ENCODE measurements around the gene COLEC11. TPM values are rescaled to one million over a fixed set of nuclear protein-coding genes. Genes with fewer than 3 reads are reported as not detected.

The COLEC11 gene
- total RNA-seq, 1 donor from 2014 or later = 2.3 TPM

DNA sequence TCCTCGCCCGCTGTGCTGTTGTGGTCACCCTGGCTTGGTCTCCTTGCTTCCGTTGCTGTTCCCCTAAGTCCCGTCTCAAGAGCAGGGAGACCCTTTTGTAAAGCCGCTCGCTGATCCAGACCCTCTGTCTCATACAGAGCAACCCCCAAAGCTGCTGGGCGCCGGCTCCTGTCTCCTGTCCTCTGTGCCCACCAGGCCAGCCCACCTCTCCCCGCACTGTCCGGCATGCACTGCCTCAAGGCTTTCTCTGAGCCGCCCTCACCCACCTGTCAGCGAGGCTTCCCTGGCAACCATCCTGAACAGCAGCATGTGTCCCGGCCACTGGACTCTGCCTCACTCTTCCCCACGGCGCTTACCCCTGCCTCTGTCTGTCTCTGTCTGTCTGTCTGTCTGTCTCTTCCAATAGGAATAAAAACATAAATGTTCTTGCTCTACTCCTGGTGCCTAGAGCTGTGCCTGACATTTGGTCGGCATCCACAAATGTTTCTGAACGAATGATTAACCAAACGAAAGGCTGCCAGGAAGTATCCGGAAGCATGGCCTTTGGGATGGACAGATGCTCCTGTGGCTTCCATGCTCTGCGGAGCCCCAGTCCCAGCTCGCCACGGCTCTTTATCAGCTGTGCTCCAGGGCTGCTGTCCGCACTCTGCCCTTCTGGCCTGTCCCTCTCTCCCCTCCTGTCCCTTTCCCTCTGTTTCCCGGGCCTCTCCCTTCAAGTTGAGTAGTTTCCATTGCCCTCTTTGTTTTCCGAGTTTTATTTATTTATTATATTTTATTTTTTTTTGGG is 7.8 kb downstream of the COLEC11 start:
- peaks cover 12% of the 10 kb centered on the region for H3K27me3 Mint-ChIP-seq (ENCODE audit: unreplicated experiment)
- TF ChIP-seq, protein P1, sequence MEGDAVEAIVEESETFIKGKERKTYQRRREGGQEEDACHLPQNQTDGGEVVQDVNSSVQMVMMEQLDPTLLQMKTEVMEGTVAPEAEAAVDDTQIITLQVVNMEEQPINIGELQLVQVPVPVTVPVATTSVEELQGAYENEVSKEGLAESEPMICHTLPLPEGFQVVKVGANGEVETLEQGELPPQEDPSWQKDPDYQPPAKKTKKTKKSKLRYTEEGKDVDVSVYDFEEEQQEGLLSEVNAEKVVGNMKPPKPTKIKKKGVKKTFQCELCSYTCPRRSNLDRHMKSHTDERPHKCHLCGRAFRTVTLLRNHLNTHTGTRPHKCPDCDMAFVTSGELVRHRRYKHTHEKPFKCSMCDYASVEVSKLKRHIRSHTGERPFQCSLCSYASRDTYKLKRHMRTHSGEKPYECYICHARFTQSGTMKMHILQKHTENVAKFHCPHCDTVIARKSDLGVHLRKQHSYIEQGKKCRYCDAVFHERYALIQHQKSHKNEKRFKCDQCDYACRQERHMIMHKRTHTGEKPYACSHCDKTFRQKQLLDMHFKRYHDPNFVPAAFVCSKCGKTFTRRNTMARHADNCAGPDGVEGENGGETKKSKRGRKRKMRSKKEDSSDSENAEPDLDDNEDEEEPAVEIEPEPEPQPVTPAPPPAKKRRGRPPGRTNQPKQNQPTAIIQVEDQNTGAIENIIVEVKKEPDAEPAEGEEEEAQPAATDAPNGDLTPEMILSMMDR (IDR thresholded peaks at IDR 0.05; ENCODE audit: unreplicated experiment) = no peak
- no peak overlapping the region for H3K27ac Mint-ChIP-seq (ENCODE audit: unreplicated experiment)
- DNase-seq (ENCODE audit: low spot score) = no peak
- H3K36me3 Mint-ChIP-seq (ENCODE audit: low read depth, unreplicated experiment) = no peaks in the 10 kb centered on the region
- H3K9me3 Mint-ChIP-seq (ENCODE audit: unreplicated experiment) = no peaks in the 10 kb centered on the region
- H3K4me3 Mint-ChIP-seq (ENCODE audit: unreplicated experiment) = no peak overlapping the region
- H3K4me1 Mint-ChIP-seq (ENCODE audit: unreplicated experiment) = peaks cover 7% of the 10 kb centered on the region

DNA sequence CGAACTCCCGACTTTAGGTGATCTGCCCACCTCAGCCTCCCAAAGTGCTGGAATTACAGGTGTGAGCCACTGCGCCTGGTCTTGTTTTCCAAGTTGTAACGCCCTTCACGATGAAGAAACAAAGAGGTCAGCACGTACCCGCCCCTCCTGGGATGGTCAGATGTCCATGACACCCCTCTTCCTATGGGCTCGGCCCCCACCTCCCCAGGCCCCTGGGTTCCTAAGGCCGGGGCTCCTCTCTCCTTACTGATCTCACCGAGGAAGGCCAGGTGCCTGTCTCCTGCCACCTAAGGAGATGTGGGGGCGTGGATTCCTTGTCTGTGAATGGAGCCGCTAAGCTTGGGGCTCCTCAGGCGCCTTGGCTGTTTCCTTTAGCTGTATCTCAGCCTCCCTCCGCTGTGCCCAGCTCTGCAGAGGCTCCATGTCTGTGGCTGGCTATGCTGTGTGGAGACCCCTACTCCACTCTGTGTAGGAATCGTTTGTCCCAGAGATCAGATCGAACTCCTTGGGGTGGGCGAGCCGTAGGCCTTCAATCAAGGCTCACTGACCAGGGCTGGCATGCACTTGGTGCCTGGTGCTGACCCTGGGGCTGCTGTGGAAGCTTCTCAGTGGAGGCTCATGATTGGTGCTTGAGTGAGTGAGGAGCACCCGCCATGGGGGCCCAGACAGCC is 8.8 kb downstream of the COLEC11 start:
- TF ChIP-seq, protein P1 (IDR thresholded peaks at IDR 0.05; ENCODE audit: unreplicated experiment) = no peak
- Mint-ChIP-seq H3K27me3 (ENCODE audit: unreplicated experiment) (peaks cover 8% of the 10 kb centered on the region), H3K27ac (ENCODE audit: unreplicated experiment) (no peak overlapping the region), H3K4me1 (ENCODE audit: unreplicated experiment) (no peaks in the 10 kb centered on the region), H3K9me3 (ENCODE audit: unreplicated experiment) (no peaks in the 10 kb centered on the region), H3K36me3 (ENCODE audit: low read depth, unreplicated experiment) (no peaks in the 10 kb centered on the region), H3K4me3 (ENCODE audit: unreplicated experiment) (no peak overlapping the region)
- DNase-seq (ENCODE audit: low spot score) = no peak

DNA sequence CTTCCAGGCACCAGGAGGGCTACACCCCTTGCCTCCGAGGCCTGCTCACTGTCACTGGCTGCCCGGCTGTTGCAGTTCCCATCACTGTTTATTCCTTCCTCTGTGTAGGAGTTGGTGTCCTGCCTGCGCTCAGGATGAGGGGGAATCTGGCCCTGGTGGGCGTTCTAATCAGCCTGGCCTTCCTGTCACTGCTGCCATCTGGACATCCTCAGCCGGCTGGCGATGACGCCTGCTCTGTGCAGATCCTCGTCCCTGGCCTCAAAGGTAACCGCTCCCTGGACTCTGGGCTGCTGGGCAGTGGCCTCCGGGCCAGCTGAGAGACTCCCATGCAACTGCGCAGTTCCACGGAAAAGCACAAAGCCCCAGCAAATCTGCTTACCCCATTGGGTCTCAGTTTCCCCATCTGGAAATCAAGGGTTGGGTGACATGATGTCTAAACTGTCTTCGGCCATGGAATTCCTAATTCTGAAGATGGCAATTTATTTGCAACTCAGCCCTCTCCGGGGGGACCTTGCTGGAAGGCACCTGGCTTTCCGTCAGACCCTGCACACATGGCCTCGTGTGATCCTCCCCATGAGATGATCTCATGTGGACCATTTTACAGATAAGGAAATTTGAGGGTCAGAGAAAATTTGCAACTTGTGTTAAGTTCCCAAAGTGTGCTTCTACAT is 9.4 kb downstream of the COLEC11 start:
- no peaks in the 10 kb centered on the region for H3K4me1 Mint-ChIP-seq (ENCODE audit: unreplicated experiment)
- H3K27me3 Mint-ChIP-seq (ENCODE audit: unreplicated experiment) = peaks cover 8% of the 10 kb centered on the region
- no peaks in the 10 kb centered on the region for H3K9me3 Mint-ChIP-seq (ENCODE audit: unreplicated experiment)
- H3K4me3 Mint-ChIP-seq (ENCODE audit: unreplicated experiment) = no peak overlapping the region
- no peaks in the 10 kb centered on the region for H3K36me3 Mint-ChIP-seq (ENCODE audit: low read depth, unreplicated experiment)
- TF ChIP-seq, protein P1 (IDR thresholded peaks at IDR 0.05; ENCODE audit: unreplicated experiment) = no peak
- DNase-seq (ENCODE audit: low spot score) = no peak
- no peak overlapping the region for H3K27ac Mint-ChIP-seq (ENCODE audit: unreplicated experiment)

DNA sequence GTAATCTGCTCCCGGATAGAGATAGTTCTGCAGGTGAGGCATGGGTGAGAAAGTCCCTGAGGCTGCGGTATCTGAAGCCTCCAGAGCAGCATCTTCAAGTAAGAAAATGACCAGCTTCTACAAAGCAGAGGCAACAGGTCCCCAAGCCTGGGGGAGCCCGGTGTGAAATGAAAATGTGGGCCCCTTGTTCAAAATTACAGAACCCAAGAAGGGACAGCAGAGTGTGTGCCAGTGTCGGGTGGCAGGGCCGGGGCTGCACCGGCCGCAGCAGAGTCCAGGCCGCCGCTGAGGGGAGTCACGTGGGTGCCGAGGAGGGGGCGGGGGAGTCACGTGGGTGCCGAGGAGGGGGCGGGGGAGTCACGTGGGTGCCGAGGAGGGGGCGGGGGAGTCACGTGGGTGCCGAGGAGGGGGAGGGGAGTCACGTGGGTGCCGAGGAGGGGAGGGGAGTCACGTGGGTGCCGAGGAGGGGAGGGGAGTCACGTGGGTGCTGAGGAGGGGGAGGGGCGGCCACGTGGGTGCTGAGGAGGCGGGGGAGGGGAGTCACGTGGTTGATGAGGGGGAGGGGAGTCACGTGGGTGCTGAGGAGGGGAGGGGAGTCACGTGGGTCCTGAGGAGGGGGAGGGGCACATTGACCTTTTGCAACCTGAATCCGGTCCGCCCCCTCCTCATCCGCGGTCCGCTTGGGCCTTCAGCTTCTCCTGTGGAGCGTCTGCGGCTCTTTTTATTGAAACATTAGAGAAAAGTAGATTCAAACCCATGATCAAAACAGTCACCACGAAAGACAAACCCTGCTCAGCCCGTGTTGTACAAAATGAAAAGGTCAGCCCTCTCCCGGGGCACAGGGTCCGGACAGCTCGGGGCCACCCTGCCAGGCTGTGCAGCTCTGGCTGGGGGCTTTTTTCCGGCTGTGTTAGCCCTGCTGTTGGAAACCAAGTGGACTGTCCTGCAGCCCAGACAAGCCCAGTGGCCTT is 10.4 kb downstream of the COLEC11 start:
- Mint-ChIP-seq H3K27ac (ENCODE audit: unreplicated experiment) (no peak overlapping the region), H3K4me3 (ENCODE audit: unreplicated experiment) (no peak overlapping the region), H3K36me3 (ENCODE audit: low read depth, unreplicated experiment) (no peaks in the 10 kb centered on the region), H3K9me3 (ENCODE audit: unreplicated experiment) (no peaks in the 10 kb centered on the region), H3K27me3 (ENCODE audit: unreplicated experiment) (peaks cover 8% of the 10 kb centered on the region), H3K4me1 (ENCODE audit: unreplicated experiment) (no peaks in the 10 kb centered on the region)
- TF ChIP-seq, protein P1 (IDR thresholded peaks at IDR 0.05; ENCODE audit: unreplicated experiment) = no peak
- DNase-seq (ENCODE audit: low spot score) = no peak

Measured in endothelial cell (in vitro differentiated cells).